Measurements from ENCODE around the gene THPO.

The THPO gene

DNA sequence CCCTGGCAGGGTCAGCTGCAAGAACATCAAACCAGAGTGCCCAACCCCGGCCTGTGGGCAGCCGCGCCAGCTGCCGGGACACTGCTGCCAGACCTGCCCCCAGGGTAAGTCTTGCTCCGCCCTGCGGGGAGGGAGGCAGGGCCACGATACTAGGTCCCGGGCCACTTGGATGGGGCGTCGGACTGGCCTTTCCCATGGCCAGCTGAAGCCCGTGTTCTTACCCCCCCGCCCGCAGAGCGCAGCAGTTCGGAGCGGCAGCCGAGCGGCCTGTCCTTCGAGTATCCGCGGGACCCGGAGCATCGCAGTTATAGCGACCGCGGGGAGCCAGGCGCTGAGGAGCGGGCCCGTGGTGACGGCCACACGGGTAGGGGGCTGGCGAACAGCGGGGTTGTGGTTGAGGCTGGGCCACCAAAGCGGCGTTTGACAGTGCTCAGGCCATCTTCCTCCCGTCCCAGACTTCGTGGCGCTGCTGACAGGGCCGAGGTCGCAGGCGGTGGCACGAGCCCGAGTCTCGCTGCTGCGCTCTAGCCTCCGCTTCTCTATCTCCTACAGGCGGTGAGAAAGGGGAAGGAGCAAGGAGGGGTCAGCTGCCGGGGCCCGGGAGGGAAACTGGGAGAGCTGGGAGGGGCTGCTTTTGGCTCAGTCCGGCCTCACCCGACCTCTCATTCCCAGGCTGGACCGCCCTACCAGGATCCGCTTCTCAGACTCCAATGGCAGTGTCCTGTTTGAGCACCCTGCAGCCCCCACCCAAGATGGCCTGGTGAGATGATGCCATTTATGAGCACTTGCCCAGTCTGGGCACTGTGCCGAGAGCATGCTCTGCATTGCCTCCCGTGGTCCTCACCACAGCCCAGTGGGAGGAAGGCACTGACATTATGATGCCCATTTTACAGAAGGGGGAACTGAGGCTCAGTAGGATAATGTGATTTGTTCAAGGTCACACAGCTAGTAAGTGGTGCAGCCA is 3.5 kb upstream of the THPO start:
- TF ChIP-seq, protein P1, sequence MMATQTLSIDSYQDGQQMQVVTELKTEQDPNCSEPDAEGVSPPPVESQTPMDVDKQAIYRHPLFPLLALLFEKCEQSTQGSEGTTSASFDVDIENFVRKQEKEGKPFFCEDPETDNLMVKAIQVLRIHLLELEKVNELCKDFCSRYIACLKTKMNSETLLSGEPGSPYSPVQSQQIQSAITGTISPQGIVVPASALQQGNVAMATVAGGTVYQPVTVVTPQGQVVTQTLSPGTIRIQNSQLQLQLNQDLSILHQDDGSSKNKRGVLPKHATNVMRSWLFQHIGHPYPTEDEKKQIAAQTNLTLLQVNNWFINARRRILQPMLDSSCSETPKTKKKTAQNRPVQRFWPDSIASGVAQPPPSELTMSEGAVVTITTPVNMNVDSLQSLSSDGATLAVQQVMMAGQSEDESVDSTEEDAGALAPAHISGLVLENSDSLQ (IDR thresholded peaks at IDR 0.05), result no peak
- TF ChIP-seq HDGF (IDR thresholded peaks at IDR 0.05; ENCODE audit: borderline replicate concordance), result no peak
- TF ChIP-seq NFRKB (IDR thresholded peaks at IDR 0.05), result no peak
- TF ChIP-seq CTBP1 (IDR thresholded peaks at IDR 0.05; ENCODE audit: borderline replicate concordance), result no peak
- DNase-seq (ENCODE audit: extremely low spot score), result no peak
- POLR2A ChIA-PET, result no interaction called here
- CTCF ChIA-PET, result no interaction called here

DNA sequence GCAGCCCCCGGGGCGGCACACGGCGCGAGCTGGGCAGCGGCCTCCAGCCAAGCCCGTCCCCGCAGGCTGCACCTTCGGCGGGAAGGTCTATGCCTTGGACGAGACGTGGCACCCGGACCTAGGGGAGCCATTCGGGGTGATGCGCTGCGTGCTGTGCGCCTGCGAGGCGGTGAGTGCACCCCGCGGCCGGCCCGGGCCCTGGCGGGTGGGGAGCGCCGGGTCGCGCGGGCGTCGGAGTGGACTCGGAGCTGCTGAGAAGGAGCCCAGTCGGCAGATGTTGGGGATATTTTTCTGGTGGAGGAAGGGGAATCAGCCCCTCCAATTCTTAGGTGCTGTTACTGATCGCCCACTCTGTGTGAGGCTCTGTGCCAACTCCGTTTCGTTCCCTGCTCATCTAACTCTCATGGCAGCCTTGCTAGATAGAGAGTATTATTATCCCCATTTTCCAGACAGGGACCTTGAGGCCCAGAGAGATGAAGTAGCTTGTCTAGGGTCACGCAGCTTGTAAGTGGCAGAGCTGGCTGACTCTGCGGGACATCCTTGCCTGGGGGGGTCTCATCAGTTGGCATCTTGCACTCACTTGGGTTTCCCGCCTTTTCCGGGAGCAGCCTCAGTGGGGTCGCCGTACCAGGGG is 2.7 kb upstream of the THPO start:
- DNase-seq (ENCODE audit: extremely low spot score), result no peak
- TF ChIP-seq L3MBTL2 (conservative IDR thresholded peaks at IDR 0.05), result no peak
- TF ChIP-seq CTBP1 (IDR thresholded peaks at IDR 0.05; ENCODE audit: borderline replicate concordance), result no peak
- no peak for TF ChIP-seq SP1 (IDR thresholded peaks at IDR 0.05)
- TF ChIP-seq FOXA1 (IDR thresholded peaks at IDR 0.05), result no peak
- TF ChIP-seq HDGF (IDR thresholded peaks at IDR 0.05; ENCODE audit: borderline replicate concordance), result no peak
- no peak for TF ChIP-seq ELF4 (IDR thresholded peaks at IDR 0.05)
- CTCF ChIA-PET, result no interaction called here

DNA sequence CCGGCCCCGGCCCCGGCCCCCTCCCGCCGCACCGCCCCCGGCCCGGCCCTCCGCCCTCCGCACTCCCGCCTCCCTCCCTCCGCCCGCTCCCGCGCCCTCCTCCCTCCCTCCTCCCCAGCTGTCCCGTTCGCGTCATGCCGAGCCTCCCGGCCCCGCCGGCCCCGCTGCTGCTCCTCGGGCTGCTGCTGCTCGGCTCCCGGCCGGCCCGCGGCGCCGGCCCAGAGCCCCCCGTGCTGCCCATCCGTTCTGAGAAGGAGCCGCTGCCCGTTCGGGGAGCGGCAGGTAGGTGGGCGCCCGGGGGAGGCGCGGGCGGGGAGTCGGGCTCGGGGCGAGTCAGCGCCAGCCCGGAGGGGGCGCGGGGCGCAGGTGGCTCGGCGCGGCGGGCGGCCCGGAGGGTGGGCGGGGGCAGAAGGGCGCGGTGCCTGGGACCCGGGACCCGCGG is 2.2 kb upstream of the THPO start:
- ChIA-PET POLR2A (interaction anchor here (1.0 to 1.7 kb wide), 2 partner anchors 8 to 18 kb away, joined by 5 read pairs; partner anchors contain the start of genes CLCN2 and POLR2H), CTCF (interaction anchor here (0.6 kb wide), 1 partner anchor 9 kb away, joined by 3 read pairs; no protein-coding TSS in a partner anchor)
- TF ChIP-seq L3MBTL2 (conservative IDR thresholded peaks at IDR 0.05), result no peak
- no peak for TF ChIP-seq FOXK2 (IDR thresholded peaks at IDR 0.05)
- no peak for TF ChIP-seq CTBP1 (IDR thresholded peaks at IDR 0.05; ENCODE audit: borderline replicate concordance)
- TF ChIP-seq SP1 (IDR thresholded peaks at IDR 0.05), result no peak
- TF ChIP-seq LEF1 (IDR thresholded peaks at IDR 0.05; ENCODE audit: borderline replicate concordance), result no peak
- peak; percentile 62 for DNase-seq (ENCODE audit: extremely low spot score)

More for the DNA sequence above, 2.7 kb upstream of the THPO start:
- POLR2A ChIA-PET, result interaction anchor here (1.7 kb wide), 1 partner anchor 19 kb away, joined by 5 read pairs; the partner anchor contains the start of genes CLCN2 and POLR2H

DNA sequence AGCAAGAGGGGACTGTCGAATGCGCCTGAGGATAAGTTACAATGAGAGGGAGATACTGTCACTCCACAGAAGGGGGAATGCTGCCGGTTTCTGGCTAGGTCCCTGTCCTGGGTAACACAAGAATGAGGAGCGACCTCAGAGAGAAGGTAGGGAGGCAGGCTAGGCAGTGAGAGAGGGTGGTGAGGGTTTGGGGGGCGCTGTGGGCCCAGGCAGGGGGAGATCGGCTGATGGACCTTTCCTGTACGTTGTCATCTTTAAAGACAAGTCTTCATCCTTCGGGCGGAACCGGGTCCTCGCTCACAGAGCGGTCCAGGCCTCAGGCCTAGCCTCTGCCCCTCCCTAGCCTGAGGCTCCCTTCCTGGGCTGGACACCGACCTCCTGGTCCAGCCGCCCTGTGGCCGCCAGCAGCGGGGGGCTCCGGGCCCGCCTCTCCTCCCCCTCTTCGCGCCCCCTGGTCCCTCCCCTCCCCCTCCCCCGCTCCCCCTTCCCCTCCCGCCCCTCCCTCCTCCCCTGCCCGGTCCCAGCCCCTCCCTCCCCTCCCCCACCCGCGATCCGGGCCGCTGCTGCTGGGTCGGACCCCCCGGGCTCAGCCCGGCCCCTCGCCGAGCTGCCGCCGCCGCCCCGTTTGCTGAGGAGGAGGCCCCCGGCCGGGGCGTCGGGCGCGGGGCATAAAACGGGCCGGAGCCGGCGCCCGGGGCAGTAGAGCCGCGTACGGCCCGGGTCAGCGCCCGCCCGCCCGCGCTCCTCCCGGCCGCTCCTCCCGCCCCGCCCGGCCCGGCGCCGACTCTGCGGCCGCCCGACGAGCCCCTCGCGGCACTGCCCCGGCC is 1.6 kb upstream of the THPO start, which contains the start of gene CHRD:
Gene CHRD, plus strand, starts transcription at position 697 of the 827 bp plus-strand sequence. CDS start 265 bp downstream, outside the sequence.
- POLR2A ChIA-PET, result interaction anchor here (1.0 to 1.7 kb wide), 2 partner anchors 8 to 18 kb away, joined by 5 read pairs; partner anchors contain the start of genes CLCN2 and POLR2H
- no peak for DNase-seq (ENCODE audit: extremely low spot score)
- CTCF ChIA-PET, result interaction anchor here (0.6 kb wide), 1 partner anchor 8 kb away, joined by 3 read pairs; no protein-coding TSS in a partner anchor
- TF ChIP-seq FOXK2 (IDR thresholded peaks at IDR 0.05) (no peak), SP1 (IDR thresholded peaks at IDR 0.05) (no peak), HDGF (IDR thresholded peaks at IDR 0.05; ENCODE audit: borderline replicate concordance) (no peak), ELF4 (IDR thresholded peaks at IDR 0.05) (no peak), TARDBP (IDR thresholded peaks at IDR 0.05) (no peak), ARNT (IDR thresholded peaks at IDR 0.05) (no peak), NFRKB (IDR thresholded peaks at IDR 0.05) (no peak), BHLHE40 (IDR thresholded peaks at IDR 0.05; ENCODE audit: borderline replicate concordance) (no peak), SUZ12 (IDR thresholded peaks at IDR 0.05) (no peak), FOXM1 (IDR thresholded peaks at IDR 0.05; ENCODE audit: borderline replicate concordance) (no peak), ZNF384 (IDR thresholded peaks at IDR 0.05) (no peak), L3MBTL2 (conservative IDR thresholded peaks at IDR 0.05) (no peak)
- TF ChIP-seq, protein P1 (IDR thresholded peaks at IDR 0.05), result no peak

DNA sequence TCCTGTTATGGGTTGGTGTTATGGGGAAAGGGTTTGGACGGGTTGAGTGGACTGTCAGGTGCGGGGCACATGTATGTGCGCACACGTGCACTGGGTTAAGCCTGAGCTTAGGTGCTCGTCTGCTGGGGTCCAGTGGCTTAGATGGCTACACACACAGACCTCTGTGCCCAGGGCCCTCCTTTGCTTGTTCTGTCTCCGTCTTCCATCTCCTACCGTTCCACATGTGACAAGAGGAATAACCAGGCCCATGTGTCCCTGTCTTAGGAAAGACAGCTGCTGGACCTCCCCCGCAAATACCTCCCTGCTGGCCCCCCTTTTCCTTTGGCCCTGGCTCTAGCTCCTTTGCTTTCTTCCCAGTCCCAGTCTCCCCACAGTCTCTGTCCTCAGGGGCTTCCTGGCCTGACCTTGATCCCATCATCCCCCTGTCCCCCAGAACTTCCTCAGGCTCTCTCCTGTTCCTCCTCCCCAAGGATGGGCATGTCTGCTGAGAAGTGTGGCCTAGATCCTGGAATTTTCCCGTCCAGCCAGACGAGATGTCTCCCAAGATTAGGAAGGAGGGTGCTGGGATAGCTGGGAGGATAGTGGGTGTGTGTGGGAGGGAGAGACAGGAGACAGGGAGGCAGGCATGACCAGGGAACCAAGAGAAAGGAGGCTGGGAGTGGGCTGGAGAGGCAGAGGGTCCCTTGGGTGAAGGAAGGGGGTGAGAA is 797 bp upstream of the THPO start:
- CTCF ChIA-PET, result no interaction called here
- DNase-seq (ENCODE audit: extremely low spot score), result no peak
- POLR2A ChIA-PET, result no interaction called here
- TF ChIP-seq TARDBP (IDR thresholded peaks at IDR 0.05), result no peak
- no peak for TF ChIP-seq ELF4 (IDR thresholded peaks at IDR 0.05)
- TF ChIP-seq ARNT (IDR thresholded peaks at IDR 0.05), result no peak
- no peak for TF ChIP-seq FOXK2 (IDR thresholded peaks at IDR 0.05)
- no peak for TF ChIP-seq NFRKB (IDR thresholded peaks at IDR 0.05)
- no peak for TF ChIP-seq BHLHE40 (IDR thresholded peaks at IDR 0.05; ENCODE audit: borderline replicate concordance)
- TF ChIP-seq LEF1 (IDR thresholded peaks at IDR 0.05; ENCODE audit: borderline replicate concordance), result no peak
- no peak for TF ChIP-seq CTBP1 (IDR thresholded peaks at IDR 0.05; ENCODE audit: borderline replicate concordance)
- no peak for TF ChIP-seq L3MBTL2 (conservative IDR thresholded peaks at IDR 0.05)
- no peak for TF ChIP-seq SP1 (IDR thresholded peaks at IDR 0.05)
- no peak for TF ChIP-seq FOXA1 (IDR thresholded peaks at IDR 0.05)
- TF ChIP-seq, protein P1 (IDR thresholded peaks at IDR 0.05), result no peak
